Ramos (cell line): ENCODE data around the gene CDH4.

ENCODE experiments used
- in situ Hi-C: fragments of 300-500 bp; cut with MboI; formaldehyde crosslinking; loops from one replicate; pipeline ENCODE4 v1.14.3; 2022; ENCODE audit warnings: low sequenced_read_pairs; ENCODE audit not compliant: unreplicated experiment

The CDH4 gene

GRCh38 chr20:61665528-61666470, 413.7 kb downstream of the CDH4 start:
- in situ Hi-C loops, result no loop called here

GRCh38 chr20:61666471-61666832, 414.4 kb downstream of the CDH4 start:
- in situ Hi-C loops, result no loop called here

- in situ Hi-C loops, result no loop called here
Observed at GRCh38 chr20:61667056-61667792, 415.2 kb downstream of the CDH4 start.

- in situ Hi-C loops, result no loop called here
Observed at GRCh38 chr20:61668065-61668650, 416.1 kb downstream of the CDH4 start.

GRCh38 chr20:61668771-61669503, 416.9 kb downstream of the CDH4 start:
- in situ Hi-C loops, result no loop called here

GRCh38 chr20:61670274-61670673, 418.2 kb downstream of the CDH4 start:
- in situ Hi-C loops, result no loop called here

- in situ Hi-C loops, result no loop called here
Observed at GRCh38 chr20:61671559-61671958, 419.5 kb downstream of the CDH4 start.

- in situ Hi-C loops, result no loop called here
Observed at GRCh38 chr20:61673152-61673847, 421.2 kb downstream of the CDH4 start.

GRCh38 chr20:61674121-61674520, 422.1 kb downstream of the CDH4 start:
- in situ Hi-C loops, result no loop called here

- in situ Hi-C loops, result no loop called here
Observed at GRCh38 chr20:61674688-61675087, 422.6 kb downstream of the CDH4 start.

- in situ Hi-C loops, result no loop called here
Observed at GRCh38 chr20:61677928-61678327, 425.9 kb downstream of the CDH4 start.

GRCh38 chr20:61678437-61678836, 426.4 kb downstream of the CDH4 start:
- in situ Hi-C loops, result no loop called here

- in situ Hi-C loops, result no loop called here
Observed at GRCh38 chr20:61679473-61679872, 427.4 kb downstream of the CDH4 start.

- in situ Hi-C loops, result no loop called here
Observed at GRCh38 chr20:61680096-61680495, 428.0 kb downstream of the CDH4 start.

GRCh38 chr20:61682114-61682995, 430.3 kb downstream of the CDH4 start:
- in situ Hi-C loops, result no loop called here

- in situ Hi-C loops, result no loop called here
Observed at GRCh38 chr20:61682996-61683681, 431.1 kb downstream of the CDH4 start.

GRCh38 chr20:61683721-61684120, 431.7 kb downstream of the CDH4 start:
- in situ Hi-C loops, result no loop called here

- in situ Hi-C loops, result no loop called here
Observed at GRCh38 chr20:61684136-61684535, 432.1 kb downstream of the CDH4 start.
